Stimulated activated CD8-positive, alpha-beta memory T cell treated with anti-CD3 and anti-CD28 coated beads, Interleukin-7, amount 100 ng/mL, for 24 hours (primary cell): ENCODE data around the gene ACOXL.

Source experiments
- DNase-seq: peaks from one replicate; pipeline ENCODE4 v3.0.0-alpha.2; 2020; ENCODE audit warnings: low read depth

ACOXL gene

DNA sequence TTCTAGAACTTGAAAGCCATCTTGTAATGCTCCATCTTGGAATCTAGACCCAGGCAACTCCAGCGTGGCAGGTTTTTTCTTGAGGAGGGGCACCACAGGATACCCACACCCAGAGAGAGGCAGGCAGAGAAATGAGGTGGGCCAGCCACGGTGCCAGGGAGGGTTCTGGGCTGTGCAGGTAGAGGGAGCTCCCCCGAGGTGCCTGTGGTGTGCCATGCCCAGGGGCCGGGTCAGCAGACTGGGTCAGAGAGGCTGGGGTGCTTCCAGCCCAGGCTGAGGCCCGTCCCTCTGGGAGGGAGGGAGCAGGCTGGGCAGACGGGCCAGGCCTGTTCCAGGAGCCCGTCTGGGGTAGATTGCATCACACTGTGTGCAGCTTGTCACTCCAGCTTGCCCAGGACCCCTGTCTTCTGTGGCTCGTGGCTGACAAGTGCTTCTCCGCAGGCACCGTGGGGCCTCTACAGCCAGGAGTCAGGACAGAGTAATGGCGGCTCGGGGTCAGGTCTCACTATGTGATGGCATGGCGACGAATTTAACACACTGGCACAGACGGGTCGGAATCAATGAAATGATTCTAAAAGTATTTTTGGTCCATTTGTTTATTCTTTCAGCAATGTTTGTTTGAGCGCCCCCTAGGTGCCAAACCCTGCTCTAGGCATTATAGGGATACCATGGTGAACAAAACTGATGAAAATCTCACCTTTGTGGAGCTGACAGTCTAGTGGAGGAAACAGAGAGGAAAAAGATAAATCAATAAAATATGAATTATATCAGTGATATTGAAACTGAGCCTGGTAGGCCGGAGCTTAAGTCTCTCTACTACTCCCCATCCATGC, 144.0 kb downstream of the ACOXL start:
- no peak for DNase-seq

DNA sequence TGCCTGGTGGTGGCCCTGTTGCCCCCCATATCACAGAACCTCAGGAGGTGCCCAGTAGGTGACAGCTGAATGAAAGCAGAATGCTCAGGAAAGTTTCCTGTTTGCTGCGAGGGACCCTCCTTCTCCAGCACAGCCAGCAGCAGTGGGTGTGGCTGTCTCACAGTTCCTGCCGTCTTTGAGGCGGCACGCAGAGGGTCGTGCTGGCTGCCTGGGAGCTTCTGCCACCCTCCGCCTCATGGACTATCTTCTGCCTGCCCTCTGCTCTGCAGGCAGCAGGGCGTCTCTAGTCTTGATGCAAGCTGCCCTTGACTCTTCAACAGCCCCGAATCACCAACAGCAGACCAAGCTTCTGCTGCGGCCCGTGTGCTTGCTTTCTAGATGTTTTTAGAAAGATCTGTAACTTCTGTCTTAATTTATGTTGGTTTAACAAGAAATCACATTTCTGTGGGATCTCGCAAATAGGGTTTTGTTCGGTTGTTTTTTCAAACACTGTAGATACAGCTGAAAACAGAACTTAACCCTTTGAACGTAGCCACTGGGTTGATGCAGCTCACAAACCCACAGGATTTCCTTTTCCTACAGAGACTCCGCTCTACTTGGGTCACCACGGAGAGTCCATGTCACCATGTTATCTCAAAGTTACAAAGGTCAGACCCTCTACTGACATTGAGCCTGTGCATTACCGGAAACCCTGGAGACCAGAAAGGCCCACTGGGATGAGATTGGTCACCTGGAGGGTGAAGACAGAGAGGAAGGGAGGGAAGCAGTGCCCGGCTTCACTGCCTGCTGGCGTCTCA, 144.9 kb downstream of the ACOXL start:
- no peak for DNase-seq

DNA sequence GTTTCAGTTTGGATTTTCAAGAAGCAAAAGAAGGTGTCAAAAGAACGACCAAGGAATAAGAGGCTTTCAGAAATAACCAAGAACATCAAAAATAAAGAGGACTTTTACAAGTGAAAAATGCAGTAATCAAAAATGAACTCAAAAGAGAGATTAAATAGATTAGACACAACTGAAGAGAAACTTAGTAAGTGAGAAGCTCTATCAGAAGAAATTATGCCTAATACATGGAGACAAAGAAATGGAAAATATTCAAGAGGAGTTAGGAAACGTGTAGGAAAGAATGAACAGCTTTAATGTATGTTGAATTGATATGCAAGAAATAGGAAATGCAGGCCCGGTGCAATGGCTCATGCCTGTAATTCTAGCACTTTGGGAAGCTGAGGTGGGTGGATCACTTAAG, 145.8 kb downstream of the ACOXL start:
- no peak for DNase-seq

DNA sequence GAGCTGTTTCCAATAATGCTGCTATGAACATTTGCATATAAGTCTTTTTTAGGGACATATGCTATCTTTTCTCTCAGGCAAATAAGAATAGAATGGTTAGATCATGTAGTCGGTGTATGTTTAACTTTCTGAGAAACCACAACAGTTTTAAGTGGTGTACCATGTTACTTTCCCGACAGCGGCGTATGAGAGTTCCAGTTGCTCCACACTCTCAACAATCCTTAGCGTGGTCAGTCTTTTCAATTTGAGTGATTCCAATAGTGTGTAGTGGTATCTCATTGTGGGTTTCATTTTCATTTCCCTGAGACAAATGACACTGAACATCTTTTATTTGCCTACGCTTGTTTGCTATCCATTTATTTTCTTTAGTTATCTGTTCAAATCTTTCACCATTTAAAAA, 149.5 kb downstream of the ACOXL start:
- no peak for DNase-seq

DNA sequence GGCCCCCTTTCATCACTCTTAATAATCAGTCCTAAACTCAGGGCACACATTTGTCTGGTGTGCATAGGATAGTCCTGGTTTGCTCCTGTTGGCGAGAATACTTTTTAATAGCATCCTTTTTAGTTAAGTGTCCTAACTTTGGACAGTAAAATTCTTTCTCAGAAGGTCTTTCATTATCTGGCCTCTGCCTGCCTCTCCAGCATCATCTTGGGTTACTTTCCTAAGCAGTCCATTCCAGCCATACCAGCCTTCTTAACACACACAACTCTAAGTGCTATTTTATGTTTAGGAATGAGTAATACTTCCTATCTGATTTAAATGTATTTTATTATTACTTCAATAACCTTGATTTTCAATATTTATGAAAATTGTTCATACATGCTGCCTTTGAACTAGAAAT, 151.0 kb downstream of the ACOXL start:
- no peak for DNase-seq

DNA sequence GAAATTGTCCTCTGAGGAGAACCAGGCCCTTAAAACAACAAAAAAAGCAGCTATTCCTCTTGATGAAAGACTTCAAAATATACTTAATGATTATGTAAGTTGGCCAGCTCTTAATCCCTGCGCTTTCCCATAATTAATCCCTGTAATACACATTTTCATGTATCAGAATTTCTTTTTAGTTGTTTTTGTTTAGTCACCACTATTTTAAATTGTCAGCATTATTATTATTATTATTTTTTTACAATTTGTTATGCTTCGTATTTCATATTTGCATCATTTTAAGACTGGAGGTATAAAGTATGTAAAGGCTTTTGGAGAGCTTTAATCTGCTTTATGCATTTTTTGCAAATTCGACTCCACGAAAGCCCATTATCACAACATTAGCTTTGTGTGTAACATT, 152.9 kb downstream of the ACOXL start:
- no peak for DNase-seq

DNA sequence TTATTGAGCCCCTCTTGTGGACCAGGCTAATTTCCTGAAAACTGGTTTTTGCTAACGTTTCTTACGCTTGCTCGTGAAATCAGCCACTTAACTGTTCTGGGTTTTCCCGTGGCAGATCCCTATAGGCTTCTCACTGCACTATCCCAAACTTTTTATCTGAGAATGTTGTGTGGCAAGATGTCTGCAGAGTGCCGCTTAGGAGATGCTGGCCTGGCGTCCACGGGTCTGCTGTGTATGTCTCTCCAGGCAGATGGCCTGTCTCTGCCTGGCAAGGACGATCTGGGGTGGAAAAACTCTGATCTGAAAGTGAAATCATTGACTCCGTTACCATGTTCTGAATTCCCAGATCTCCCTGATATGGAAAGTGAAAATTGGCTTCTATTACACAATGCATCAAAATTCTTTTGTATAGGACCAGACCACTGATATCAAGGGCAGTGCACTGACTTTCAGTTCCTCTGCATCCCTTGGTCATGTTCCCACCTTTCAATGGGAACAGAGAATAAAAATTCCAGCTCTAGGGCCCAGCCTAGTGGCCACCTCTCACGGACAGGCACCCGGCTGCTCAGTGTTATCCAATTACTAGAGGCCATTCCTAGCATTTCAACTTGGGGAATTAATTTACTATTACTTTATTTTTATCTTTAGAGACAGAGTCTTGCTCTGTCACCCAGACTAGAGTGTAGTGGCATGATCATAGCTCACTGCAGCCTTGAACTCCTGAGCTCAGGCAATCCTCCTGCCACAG, 154.6 kb downstream of the ACOXL start:
- DNase-seq: no peak

DNA sequence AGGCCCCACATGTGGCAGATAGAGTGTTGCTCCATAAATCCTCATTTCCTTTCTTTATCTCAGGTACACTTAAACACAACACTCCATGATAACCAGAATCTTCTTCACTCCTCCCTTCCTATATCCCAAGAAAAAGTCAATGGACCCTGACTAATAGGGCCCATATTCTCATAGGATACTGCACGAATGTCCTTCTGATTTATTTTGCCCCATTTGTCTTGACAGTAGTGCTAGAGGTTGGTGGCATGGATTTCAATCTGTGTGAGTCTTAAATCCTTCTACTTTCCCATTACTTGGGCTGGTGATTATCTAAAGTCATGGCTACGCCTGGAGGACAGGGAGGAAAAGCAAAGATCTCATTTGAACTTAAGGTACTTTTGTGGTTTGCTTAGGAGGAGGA, 156.0 kb downstream of the ACOXL start:
- no peak for DNase-seq

DNA sequence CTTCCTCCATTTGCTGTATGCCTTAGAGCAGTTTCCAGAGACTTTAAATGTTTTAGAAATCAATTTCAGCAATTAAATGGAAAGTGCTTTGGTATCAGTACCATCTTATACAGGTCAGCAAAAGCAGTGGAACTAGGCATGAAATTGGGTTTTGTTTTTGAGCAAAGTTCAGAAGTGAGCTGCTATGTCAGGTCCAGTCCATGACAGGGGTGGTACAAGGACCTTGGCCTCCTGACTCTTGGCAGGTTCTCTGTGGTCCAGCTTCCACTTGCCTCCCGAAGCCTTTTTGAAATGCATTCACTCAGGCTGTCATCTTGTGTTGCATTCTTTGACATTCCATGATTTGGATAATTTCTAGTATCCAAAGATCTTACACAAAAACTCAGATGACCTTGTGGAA, 159.3 kb downstream of the ACOXL start:
- no peak for DNase-seq

DNA sequence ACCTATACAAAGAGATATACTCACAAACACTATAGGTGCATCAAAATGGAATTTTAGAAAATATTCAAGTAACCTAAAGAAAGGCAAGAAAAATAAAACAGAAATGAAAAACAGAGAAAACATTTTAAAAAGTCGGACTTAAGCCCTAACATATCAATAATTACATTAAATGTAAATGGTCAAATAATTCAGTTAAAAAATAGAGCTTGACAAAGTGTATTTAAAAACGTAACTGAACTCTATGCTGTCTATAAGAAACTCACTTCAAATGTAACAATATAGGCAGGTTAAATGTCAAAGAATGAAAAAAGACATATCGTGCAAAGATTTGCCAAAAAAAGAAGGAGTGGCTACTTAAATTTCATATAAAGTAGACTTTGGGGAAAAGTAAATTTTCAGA, 163.9 kb downstream of the ACOXL start:
- no peak for DNase-seq

DNA sequence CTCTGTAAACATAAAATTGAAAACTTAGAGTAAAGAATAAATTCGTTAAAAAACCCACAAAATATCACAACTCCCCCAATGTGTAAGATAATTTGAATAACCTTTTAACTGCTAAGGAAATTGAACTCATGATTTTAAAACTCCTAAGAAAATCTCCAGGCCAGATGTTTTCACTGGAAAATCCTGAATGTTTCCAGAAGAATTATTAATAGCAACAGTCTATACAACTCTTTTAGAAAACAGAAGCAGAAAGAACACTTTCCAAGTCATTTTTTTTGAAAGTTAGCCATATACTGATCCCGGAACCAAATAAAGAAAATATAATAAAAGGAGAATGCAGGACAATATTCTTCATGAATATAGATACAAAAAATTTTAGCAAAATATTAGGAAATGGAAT, 165.6 kb downstream of the ACOXL start:
- DNase-seq: no peak

DNA sequence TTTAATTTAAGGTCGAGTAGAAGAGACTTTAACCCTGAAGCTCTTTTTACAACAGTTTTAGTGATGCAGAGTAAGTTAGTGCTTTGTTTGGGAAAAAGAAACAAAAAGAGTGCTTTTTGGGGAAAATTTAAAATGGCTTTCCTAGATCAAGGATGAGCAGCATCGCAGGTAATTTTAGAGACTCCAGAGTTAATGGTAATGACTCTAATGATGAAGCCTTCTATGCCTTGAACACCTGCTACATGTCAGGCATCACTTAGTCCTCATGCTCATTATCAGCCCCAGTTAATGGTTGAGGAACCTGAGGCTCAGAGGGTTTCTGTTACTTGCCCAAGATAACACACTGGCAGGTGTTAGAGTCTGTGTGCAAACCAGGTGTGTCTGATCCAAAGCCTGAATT, 167.8 kb downstream of the ACOXL start:
- no peak for DNase-seq

DNA sequence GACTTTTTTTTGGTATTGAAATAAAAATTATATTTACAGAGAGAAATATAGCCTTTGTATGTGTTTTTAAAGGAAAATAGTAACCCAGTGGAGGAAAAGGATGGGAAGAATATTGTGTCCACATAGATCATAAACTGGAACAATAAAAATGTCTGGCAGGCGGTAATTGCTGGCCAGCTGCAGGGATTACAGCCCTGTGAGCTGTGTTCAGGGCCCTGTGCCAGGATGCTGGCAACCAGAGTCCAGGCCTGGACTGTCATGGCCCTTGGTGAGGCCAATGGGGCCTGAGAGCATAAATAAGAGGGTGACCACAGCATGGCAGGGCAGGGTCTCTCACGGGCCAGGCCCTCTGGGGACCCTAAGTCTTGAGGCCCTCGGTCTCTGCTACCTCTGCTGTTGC, 171.2 kb downstream of the ACOXL start:
- no peak for DNase-seq

DNA sequence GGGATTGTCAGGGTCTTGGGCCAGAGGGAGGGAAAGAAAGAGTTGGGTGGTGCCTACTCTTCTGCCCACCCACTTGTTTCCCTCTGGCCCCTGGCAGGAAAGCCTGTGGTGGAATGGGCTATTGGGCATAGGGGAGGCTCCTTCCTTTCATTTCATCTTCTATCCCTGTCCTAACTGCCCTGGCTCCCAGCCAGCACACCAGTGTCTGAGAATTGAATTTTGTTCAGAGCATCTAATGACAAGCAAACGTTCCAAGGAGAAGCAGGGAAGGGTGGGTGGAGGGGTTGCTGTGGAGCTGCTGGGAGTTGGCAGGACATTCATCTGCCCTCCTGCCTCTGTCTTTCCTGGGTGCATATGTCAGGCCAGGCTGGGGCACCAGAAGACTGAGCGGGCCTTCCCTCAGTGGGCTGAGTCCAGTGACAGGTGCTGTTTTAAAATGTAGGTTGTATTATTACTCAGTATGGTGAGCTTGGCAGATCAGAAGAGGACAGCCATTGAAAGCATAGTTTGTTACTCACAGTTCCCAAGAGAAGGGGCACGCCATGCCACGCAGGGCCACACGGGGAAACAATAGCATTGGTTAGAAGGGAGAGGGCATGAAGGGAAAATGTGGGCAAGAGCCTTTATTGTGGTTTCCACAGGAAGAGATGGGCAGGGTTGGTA, 171.9 kb downstream of the ACOXL start:
- DNase-seq: no peak

DNA sequence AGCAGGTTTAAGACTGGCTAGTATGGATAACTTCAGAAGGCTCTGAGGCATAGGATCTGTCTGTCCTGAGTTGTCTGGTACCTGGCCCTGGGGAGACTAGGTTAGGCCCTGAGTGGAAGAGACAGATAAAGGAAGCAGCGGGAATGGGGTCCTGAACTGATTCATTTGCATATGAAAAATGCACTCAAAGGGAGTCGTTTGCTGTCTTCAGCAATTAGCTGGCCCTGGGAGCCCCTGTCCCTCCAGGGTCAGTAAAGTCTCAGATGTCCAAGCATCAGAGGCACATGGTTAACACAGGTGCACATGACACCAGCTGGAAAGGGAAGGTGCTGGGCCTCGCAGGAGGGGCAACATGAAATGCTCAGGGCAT, 172.4 kb downstream of the ACOXL start:
- no peak for DNase-seq

DNA sequence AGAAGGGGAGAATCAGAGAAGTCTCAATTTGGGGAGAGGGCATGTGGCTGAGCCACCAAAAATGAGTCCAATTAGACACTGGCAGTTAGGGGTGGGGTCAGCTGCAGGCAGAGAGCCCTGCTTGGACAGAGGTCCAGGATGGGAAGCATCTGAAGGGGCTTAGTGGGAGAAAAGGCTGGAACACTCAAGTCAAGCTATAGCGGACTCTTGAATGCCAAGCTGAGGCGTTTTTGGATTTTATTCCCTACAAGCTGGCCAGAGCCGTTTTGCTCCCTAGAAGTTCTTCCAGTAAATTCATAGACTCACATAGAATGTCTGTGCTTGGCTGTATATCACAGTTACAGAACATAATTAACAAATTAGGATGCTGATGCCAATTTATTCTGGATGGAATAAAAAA, 172.8 kb downstream of the ACOXL start:
- no peak for DNase-seq

DNA sequence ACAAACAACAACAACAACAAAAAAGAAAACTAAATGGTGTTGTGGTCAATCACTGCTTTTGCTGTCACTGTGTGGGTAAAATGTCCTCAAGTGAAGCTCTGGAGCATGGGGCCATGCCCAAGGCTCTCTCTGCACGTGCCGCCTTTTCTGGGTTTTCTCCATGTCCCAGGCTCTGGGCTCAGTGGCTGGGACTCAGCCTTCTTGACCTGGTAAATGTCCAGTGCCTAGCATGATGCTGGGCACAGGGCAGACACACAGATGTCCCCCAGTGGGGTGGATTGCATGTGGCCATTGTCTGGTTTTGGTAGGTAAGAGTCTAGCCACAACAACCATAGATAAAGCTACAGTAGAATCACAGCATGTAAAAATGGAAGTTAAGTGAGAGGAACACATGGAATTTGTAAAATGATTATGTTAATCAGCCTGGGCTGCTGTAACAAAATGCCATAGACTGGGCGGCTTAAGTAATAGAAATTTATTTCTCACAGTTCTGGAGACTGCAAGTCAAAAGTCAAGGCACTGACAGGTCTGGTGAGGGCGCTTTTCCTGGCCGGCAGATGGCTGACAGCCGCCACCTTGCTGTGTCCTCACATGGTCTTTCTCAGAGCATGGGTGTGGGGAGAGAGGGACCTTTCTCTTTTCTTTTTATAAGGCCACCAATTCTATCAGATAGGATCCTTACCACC, 174.4 kb downstream of the ACOXL start:
- no peak for DNase-seq

DNA sequence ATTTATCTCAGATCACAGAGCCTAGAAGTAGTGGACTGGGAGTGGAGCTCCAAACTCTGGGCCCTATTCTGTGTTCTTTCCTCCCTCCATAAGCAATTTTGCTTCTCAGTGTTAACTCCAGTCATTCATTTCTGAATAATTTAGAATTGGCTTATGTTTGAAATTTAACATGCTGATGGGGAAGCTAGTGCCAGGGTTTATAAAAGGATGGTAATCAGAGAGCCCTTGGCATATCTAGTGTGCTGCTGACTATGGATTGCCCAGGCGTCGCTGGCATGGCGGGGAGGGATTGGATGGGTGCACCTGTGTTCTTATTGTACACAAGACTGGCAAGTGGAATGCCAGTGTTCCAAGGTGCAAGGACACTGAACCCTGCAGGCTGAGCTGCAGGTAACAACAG, 177.1 kb downstream of the ACOXL start:
- DNase-seq: no peak

DNA sequence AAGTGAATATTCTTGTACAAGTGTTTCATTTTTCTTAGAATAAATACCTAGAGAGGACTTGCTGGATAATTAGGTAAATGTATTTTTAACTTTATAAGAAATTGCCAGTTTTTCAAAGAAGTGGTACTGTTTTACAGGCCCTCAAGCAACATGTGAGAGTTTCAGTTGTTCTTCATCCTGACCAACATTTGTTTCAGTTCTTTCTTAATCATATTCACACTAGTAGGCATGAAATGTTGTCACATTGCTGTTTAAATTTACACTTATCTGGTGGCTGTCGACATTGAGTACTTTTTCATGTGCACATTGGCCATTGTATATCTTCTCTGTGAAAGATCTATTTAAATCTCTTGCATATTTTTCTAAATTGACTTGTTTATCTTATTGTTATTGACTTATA, 178.1 kb downstream of the ACOXL start:
- DNase-seq: no peak

DNA sequence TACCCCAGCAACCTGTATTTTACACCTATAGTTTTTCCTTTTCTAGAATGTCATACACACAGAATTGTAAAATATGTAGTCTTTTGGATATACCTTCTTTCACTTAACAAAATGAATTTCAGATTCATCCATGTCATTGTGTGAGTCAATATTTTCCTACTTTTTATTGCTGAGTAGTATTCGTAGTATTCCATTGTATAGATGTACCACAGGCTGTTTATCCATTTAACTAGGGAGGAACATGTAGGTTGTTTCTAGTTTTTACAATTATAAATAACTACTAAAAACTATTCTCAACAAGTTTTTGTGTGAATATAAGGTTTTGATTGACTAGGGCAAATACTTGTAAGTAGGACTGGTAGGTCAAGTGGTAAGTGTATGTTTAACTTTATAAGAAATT, 187.4 kb downstream of the ACOXL start:
- DNase-seq: no peak

DNA sequence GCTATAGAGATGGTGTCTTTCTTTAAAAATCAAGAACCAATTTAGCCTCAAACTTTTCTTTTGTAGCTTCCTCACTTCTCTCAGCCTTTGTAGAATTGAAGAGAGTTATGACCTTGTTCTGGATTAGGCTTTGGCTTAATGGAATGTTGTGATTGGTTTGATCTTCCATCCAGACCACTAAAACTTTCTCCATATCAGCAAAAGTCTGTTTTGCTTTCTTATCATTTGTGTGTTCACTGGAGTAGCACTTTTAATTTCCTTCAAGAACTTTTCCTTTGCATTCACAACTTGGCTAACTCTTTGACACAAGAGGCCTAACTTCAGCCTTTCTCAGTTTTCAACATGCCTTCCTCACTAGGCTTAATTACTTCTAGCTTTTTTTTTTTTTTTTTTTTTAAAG, 193.1 kb downstream of the ACOXL start:
- DNase-seq: no peak

DNA sequence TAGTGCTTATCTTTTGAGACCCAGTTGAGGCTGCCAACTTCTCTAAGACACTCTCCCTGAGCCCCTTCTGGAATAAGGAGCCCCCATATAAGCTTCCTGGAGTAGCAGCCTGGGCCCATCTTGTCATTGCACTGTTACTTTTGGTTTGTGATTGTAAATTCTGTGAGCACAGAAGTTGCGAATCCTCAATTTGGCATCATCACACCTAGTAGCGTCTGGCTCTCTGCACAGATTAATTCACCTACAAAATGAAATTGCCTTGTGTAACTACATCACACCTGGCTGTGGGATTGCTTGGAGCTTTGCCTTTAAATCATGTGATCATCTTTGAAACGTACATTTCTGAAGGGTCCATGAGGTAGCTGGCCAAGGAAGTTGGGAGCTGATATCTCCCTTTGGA, 195.2 kb downstream of the ACOXL start:
- no peak for DNase-seq
